K562 (cell line): ENCODE measurements around the gene CSTB. TPM values are rescaled to one million over a fixed set of nuclear protein-coding genes. Genes with fewer than 3 reads are reported as not detected.
"Not testable (repeated sequence)": the region's sequence is repeated elsewhere in the genome, so short reads cannot be mapped to it uniquely, and the experiment has no call there.

Source experiments
- ATAC-seq: fragments of 200-7000 bp; cut with Tn5 transposase; 3 replicates; pipeline ENCODE4 v1.9.1; 2020; ENCODE audit warnings: moderate library complexity
- BruUV-seq: library from RNA; stranded (reverse); fragments of 400-500 nt; replicated peaks from 2 replicates; lab custom pipeline; 2021; lab: Mats Ljungman, UMichigan
- CTCF ChIA-PET: fragments of 300-600 bp; formaldehyde crosslinking; extraction: SDS; loops from one replicate; lab custom pipeline; 2021; ENCODE audit warnings: low intra/inter-chr PET ratio; lab: Yijun Ruan, JAX
- POLR2A ChIA-PET: fragments of 300-600, 350-650 bp; sonication (Branson Sonifier 250); formaldehyde crosslinking; extraction: SDS; loops from one replicate; lab custom pipeline; 2021; ENCODE audit warnings: antibody characterized with exemption, inconsistent platforms; lab: Yijun Ruan, JAX
- DNase-seq, 4 experiments: peaks; one replicate each; pipeline versions ENCODE4 v3.0.0 to v3.0.0-alpha.2; 2011 to 2018; ENCODE audit warnings: low spot score in 3 of 4, mixed read lengths in 3 of 4; ENCODE audit errors: extremely low read depth in 1 of 4
- FAIRE-seq: peaks from 2 replicates; lab custom pipeline; 2011; peaks lifted over from hg19 to GRCh38; lab: Jason Lieb, UNC
- H2AFZ ChIP-seq: 2 replicates; pipeline ENCODE4 v1.6.0; 2011; ENCODE audit warnings: low read depth, low read length, control low read depth, inconsistent platforms
- H3K27ac ChIP-seq: fragments of 200-600 bp; 3 replicates; pipeline ENCODE4 v1.8.0; 2011; ENCODE audit warnings: low read depth, mild to moderate bottlenecking, control low read depth, inconsistent platforms, low read length, moderate library complexity, mixed read lengths; ENCODE audit errors: extremely low read depth
- H3K27me3 ChIP-seq, 2 experiments: fragments of 300-600 bp in 1 of 2; 2 replicates in 1 of 2; 3 replicates in 1 of 2; pipeline versions ENCODE4 v1.6.0 to v1.8.0; 2011; ENCODE audit warnings: inconsistent platforms in 2 of 2, low read length in 2 of 2, mild to moderate bottlenecking in 1 of 2, mixed read lengths in 1 of 2, moderate library complexity in 1 of 2; ENCODE audit not compliant: control insufficient read depth in 2 of 2, insufficient read depth in 2 of 2
- H3K36me3 ChIP-seq: fragments of 300-600 bp; 3 replicates; pipeline ENCODE4 v1.8.0; 2011; ENCODE audit warnings: mild to moderate bottlenecking, low read length, inconsistent platforms; ENCODE audit not compliant: control insufficient read depth, insufficient read depth
- H3K4me1 ChIP-seq, 2 experiments: fragments of 200-600 bp in 1 of 2; replicated peaks in 1 of 2; 2 replicates in 1 of 2; 3 replicates in 1 of 2; pipeline versions ENCODE4 v1.5.1 to v1.8.0; 2011; ENCODE audit warnings: inconsistent platforms in 2 of 2, low read length in 2 of 2, mild to moderate bottlenecking in 1 of 2, mixed read lengths in 1 of 2, moderate library complexity in 1 of 2; ENCODE audit not compliant: control insufficient read depth in 2 of 2, insufficient read depth in 2 of 2
- H3K4me2 ChIP-seq: 2 replicates; pipeline ENCODE4 v1.6.1; 2011; ENCODE audit warnings: low read length, control low read depth, inconsistent platforms, mixed read lengths; ENCODE audit not compliant: insufficient read depth
- H3K4me3 ChIP-seq: fragments of 200-600 bp; sonication (generic), shearing (Covaris generic); 2 replicates; pipeline ENCODE4 v1.5.1; 2016; ENCODE audit warnings: control low read depth, inconsistent platforms
- H3K79me2 ChIP-seq: fragments of 200-600 bp; 3 replicates; pipeline ENCODE4 v1.8.0; 2011; ENCODE audit warnings: low read length, inconsistent platforms; ENCODE audit not compliant: control insufficient read depth, insufficient read depth
- H3K9ac ChIP-seq, 2 experiments: 2 replicates each; pipeline versions ENCODE4 v1.6.0 to v1.6.1; 2011; ENCODE audit warnings: low read depth in 2 of 2, low read length in 2 of 2, control low read depth in 1 of 2, inconsistent platforms in 1 of 2, mild to moderate bottlenecking in 1 of 2, mixed read lengths in 1 of 2; ENCODE audit not compliant: insufficient read depth in 1 of 2
- H3K9me1 ChIP-seq: one replicate; pipeline ENCODE4 v1.6.0; 2011; ENCODE audit warnings: inconsistent platforms, mild to moderate bottlenecking, low read length, moderate library complexity; ENCODE audit not compliant: control insufficient read depth, insufficient read depth
- H3K9me3 ChIP-seq: replicated peaks from 2 replicates; pipeline ENCODE4 v1.5.1; 2011; ENCODE audit warnings: low read depth, low read length, inconsistent platforms; ENCODE audit not compliant: control insufficient read depth, insufficient read depth
- H4K20me1 ChIP-seq: replicated peaks from 2 replicates; pipeline ENCODE4 v1.6.1; 2011; ENCODE audit warnings: low read length, inconsistent platforms, mixed read lengths; ENCODE audit not compliant: control insufficient read depth, insufficient read depth
- CBFA2T3 ChIP-seq: fragments of 450-650 bp; IDR thresholded peaks from 2 replicates; pipeline ENCODE4 v1.6.1; 2017
- KDM1A ChIP-seq, 2 experiments: fragments of 450-650 bp; IDR thresholded peaks; 2 replicates each; pipeline ENCODE4 v1.6.1; 2016; ENCODE audit warnings: mild to moderate bottlenecking in 2 of 2
- POLR2G ChIP-seq: fragments of 200-400 bp; formaldehyde crosslinking; IDR thresholded peaks from 2 replicates; pipeline ENCODE4 v1.6.1; 2017; ENCODE audit warnings: low read depth, mild to moderate bottlenecking, antibody characterized with exemption, low read length, moderate library complexity
- WGBS: fragments of 100-300 bp; shearing (Covaris generic); methylation state at CpG from one replicate; pipeline ENCODE4 v1.1.6; 2016; ENCODE audit warnings: low coverage, mixed read lengths; ENCODE audit not compliant: insufficient coverage; ENCODE audit errors: missing lambda C conversion rate; 5-methylcytosine and 5-hydroxymethylcytosine counted together
- in situ Hi-C: fragments of 300-500 bp; cut with MboI; formaldehyde crosslinking; loops from 4 replicates; pipeline ENCODE4 v1.15.0; 2018; ENCODE audit warnings: inconsistent platforms, mixed read lengths
- intact Hi-C: fragments of 100-400 bp; cut with micrococcal nuclease; formaldehyde crosslinking; loops from 2 replicates; pipeline ENCODE4 v1.14.2; 2022
- polyA plus RNA-seq, 8 experiments: library from polyadenylated mRNA; depleted of rRNA in 4 of 8; stranded (reverse) in 5 of 8; unstranded in 3 of 8; fragments of >200 nt; fragmentation: Nextera tagmentation in 2 of 8; fragmentation: Illumina TruSeq in 1 of 8; extraction: Ambion mirVana in 2 of 8; extraction: Trizol in 1 of 8; gene quantifications; 2 replicates each; pipeline versions ENCODE4 v1.2.1 to v1.2.3, GENCODE V29; 2011 to 2014; ENCODE audit warnings: inconsistent platforms in 1 of 8, missing spikeins in 1 of 8
- total RNA-seq, 7 experiments: library from RNA; depleted of rRNA in 6 of 7; stranded (reverse); fragments of >200 nt in 6 of 7; fragmentation: Illumina TruSeq in 2 of 7; extraction: Trizol in 2 of 7; gene quantifications; 2 replicates each; pipeline versions ENCODE4 v1.2.1 to v1.2.3, GENCODE V29; 2011 to 2021; ENCODE audit warnings: low replicate concordance in 1 of 7

Gene CSTB
- total and polyA plus RNA-seq, 9 of the 15 experiments (the other 6 are each of a cell fraction or from before 2014, with no cell fraction given) = 12.4 to 65.0 (median 31.7) TPM

GRCh38 chr21:43822741-43823140 lies 46.6 kb upstream of the CSTB start:
- H3K9ac ChIP-seq, H3K9me3 ChIP-seq, H3K36me3 ChIP-seq, intact Hi-C loops, H3K27ac ChIP-seq, H3K9me1 ChIP-seq, DNase-seq, H4K20me1 ChIP-seq, H2AFZ ChIP-seq, ATAC-seq, H3K4me3 ChIP-seq, BruUV-seq, in situ Hi-C loops, FAIRE-seq, H3K4me2 ChIP-seq, H3K79me2 ChIP-seq, H3K27me3 ChIP-seq: not testable (repeated sequence)
- H3K4me1 ChIP-seq = peaks cover 18 to 63% of the 10 kb centered on the region in 2 experiments; a peak in 4 of 5 replicates
- CTCF ChIA-PET = interaction anchor here (0.7 kb wide), 1 partner anchor 960 kb away, joined by 4 read pairs; no protein-coding TSS in a partner anchor
- POLR2A ChIA-PET = interaction anchor here (2.2 kb wide), 1 partner anchor 14 kb away, joined by 9 read pairs; no protein-coding TSS in a partner anchor
- WGBS = 32% methylated on average over 2 of the region's 5 CpGs
- TF ChIP-seq CBFA2T3 (peak; percentile 52), KDM1A (IDR thresholded peaks at IDR 0.05) (peak in 1 of 2 experiments; percentile 57; a peak in 2 of 4 replicates)
- TF ChIP-seq, all 486 proteins: peak for 2; not testable (repeated sequence) for 484

DNA sequence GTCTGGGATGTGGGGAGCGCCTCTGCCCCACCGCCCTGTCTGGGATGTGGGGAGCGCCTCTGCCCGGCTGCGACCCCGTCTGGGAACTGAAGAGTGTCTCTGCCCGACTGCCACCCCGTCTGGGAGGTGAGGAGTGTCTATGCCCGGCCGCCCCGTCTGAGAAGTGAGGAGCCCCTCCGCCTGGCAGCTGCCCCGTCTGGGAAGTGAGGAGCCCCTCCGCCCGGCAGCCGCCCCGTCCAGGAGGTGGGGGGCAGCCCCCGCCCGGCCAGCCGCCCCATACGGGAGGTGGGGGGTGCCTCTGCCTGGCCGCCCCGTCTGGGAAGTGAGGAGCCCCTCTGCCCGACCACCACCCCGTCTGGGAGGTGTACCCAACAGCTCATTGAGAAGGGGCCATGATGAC lies 46.1 kb upstream of the CSTB start:
- H3K27me3 ChIP-seq, H3K4me2 ChIP-seq, BruUV-seq, H4K20me1 ChIP-seq, CTCF ChIA-PET, DNase-seq, H3K4me3 ChIP-seq, H3K36me3 ChIP-seq, H3K27ac ChIP-seq, intact Hi-C loops, H2AFZ ChIP-seq, H3K9me3 ChIP-seq, POLR2A ChIA-PET, ATAC-seq, in situ Hi-C loops: not testable (repeated sequence)
- peaks cover 18 to 68% of the 10 kb centered on the region in 2 experiments; a peak in 4 of 5 replicates for H3K4me1 ChIP-seq
- 0 out of 2 replicates have a peak, but pooled peaks have one; percentile 47 for TF ChIP-seq POLR2G
- TF ChIP-seq, all 486 proteins: peak for 1; not testable (repeated sequence) for 485
- H3K9me1 ChIP-seq, FAIRE-seq, H3K79me2 ChIP-seq, H3K9ac ChIP-seq: not testable (repeated sequence)
- WGBS = 81% methylated on average over 9 of the region's 25 CpGs
